Epidermal melanocyte (primary cell): ENCODE results near the gene KLHL6.

Experiments
- DNase-seq: peaks from one replicate; pipeline ENCODE4 v3.0.0; 2011; ENCODE audit warnings: low spot score; ENCODE audit not compliant: insufficient read length

The KLHL6 gene

GRCh38 chr3:183564046-183564445 lies 8.5 kb upstream of the KLHL6 start:
- DNase-seq = no peak

- no peak for DNase-seq
Measured at GRCh38 chr3:183563536-183563874, 8.0 kb upstream of the KLHL6 start.

- no peak for DNase-seq
Measured at GRCh38 chr3:183560607-183561006, 5.1 kb upstream of the KLHL6 start.

GRCh38 chr3:183558495-183558894 lies 3.0 kb upstream of the KLHL6 start:
- no peak for DNase-seq

- DNase-seq = no peak
Measured at GRCh38 chr3:183556722-183557121, 1.2 kb upstream of the KLHL6 start.

- DNase-seq = peak; percentile 70
Measured at GRCh38 chr3:183554377-183554776, 1.1 kb downstream of the KLHL6 start.

GRCh38 chr3:183553334-183554026 lies 2.0 kb downstream of the KLHL6 start:
- no peak for DNase-seq

- DNase-seq = no peak
Measured at GRCh38 chr3:183551930-183552329, 3.6 kb downstream of the KLHL6 start.

- peak; percentile 40 for DNase-seq
Measured at GRCh38 chr3:183548262-183548769, 7.2 kb downstream of the KLHL6 start.

GRCh38 chr3:183546625-183547024 lies 8.9 kb downstream of the KLHL6 start:
- no peak for DNase-seq

- no peak for DNase-seq
Measured at GRCh38 chr3:183545708-183546107, 9.8 kb downstream of the KLHL6 start.

- DNase-seq = no peak
Measured at GRCh38 chr3:183542355-183542754, 13.2 kb downstream of the KLHL6 start.

- DNase-seq = no peak
Measured at GRCh38 chr3:183541738-183542137, 13.8 kb downstream of the KLHL6 start.

GRCh38 chr3:183541235-183541655 lies 14.3 kb downstream of the KLHL6 start:
- DNase-seq = no peak

GRCh38 chr3:183540501-183541234 lies 14.8 kb downstream of the KLHL6 start:
- DNase-seq = no peak

- DNase-seq = no peak
Measured at GRCh38 chr3:183539811-183540210, 15.7 kb downstream of the KLHL6 start.

- no peak for DNase-seq
Measured at GRCh38 chr3:183538486-183538885, 17.0 kb downstream of the KLHL6 start.

- DNase-seq = no peak
Measured at GRCh38 chr3:183537295-183537730, 18.2 kb downstream of the KLHL6 start.

GRCh38 chr3:183536238-183536880 lies 19.1 kb downstream of the KLHL6 start:
- DNase-seq = no peak

GRCh38 chr3:183534249-183534648 lies 21.3 kb downstream of the KLHL6 start:
- DNase-seq = no peak

GRCh38 chr3:183533412-183534132 lies 21.9 kb downstream of the KLHL6 start:
- DNase-seq = no peak
